Ishikawa (cell line): Measurements from ENCODE around the gene HTR3E.

ENCODE experiments used
- CEBPB ChIP-seq: IDR thresholded peaks from 2 replicates; pipeline ENCODE4 v1.6.1; 2012
- CREB1 ChIP-seq: IDR thresholded peaks from 2 replicates; pipeline ENCODE4 v1.6.1; 2012; ENCODE audit warnings: low read depth
- EGR1 ChIP-seq: IDR thresholded peaks from 2 replicates; pipeline ENCODE4 v1.6.1; 2012
- EP300 ChIP-seq: IDR thresholded peaks from 2 replicates; pipeline ENCODE4 v1.6.1; 2012; ENCODE audit warnings: borderline replicate concordance
- FOXM1 ChIP-seq: IDR thresholded peaks from 2 replicates; pipeline ENCODE4 v1.6.1; 2012; ENCODE audit warnings: low read depth, borderline replicate concordance
- NFIC ChIP-seq: IDR thresholded peaks from 2 replicates; pipeline ENCODE4 v1.6.1; 2012
- RAD21 ChIP-seq: IDR thresholded peaks from 2 replicates; pipeline ENCODE4 v1.6.1; 2012; ENCODE audit warnings: low read depth
- TAF1 ChIP-seq: IDR thresholded peaks from 2 replicates; pipeline ENCODE4 v1.6.1; 2012; ENCODE audit warnings: low read depth, mild to moderate bottlenecking
- TCF12 ChIP-seq: IDR thresholded peaks from 2 replicates; pipeline ENCODE4 v1.6.1; 2012; ENCODE audit warnings: low read depth
- TEAD4 ChIP-seq: IDR thresholded peaks from 2 replicates; pipeline ENCODE4 v1.6.1; 2012
- YY1 ChIP-seq: IDR thresholded peaks from 2 replicates; pipeline ENCODE4 v1.6.1; 2012; ENCODE audit warnings: low read depth
- ZBTB7A ChIP-seq: IDR thresholded peaks from 2 replicates; pipeline ENCODE4 v1.6.1; 2012; ENCODE audit warnings: low read depth
- TF ChIP-seq, protein P1 (sequence below): IDR thresholded peaks from 2 replicates; pipeline ENCODE4 v1.6.1; 2012
- TF ChIP-seq, protein P2 (sequence below): IDR thresholded peaks from 2 replicates; pipeline ENCODE4 v1.6.1; 2012; ENCODE audit warnings: low read depth, mild to moderate bottlenecking
- TF ChIP-seq, protein P3 (sequence below): IDR thresholded peaks from 2 replicates; pipeline ENCODE4 v1.6.1; 2012

HTR3E gene

DNA sequence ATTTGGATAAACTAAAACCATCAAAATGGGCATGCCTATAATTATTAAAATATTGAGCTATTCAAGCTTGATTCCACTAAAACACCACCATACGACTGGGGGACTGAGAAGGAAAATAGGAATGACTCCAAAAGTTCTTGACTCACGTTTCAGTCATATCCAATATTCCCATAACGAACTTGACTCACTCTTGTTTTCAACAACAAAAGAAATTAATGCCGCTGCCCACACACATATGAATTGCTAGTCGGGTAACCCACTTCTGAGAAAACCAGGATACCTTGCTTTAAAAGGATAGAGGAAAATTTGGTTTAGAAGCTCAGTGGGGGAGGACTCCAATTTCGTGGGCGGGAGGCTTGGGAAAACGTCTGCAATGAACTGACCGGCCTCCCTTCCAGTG, 38.8 kb upstream of the HTR3E start:
- TF ChIP-seq TEAD4 (no peak), TAF1 (no peak), CREB1 (no peak), ZBTB7A (no peak), YY1 (no peak), TCF12 (no peak), EGR1 (no peak), CEBPB (no peak), FOXM1 (no peak)
- TF ChIP-seq, protein P1, sequence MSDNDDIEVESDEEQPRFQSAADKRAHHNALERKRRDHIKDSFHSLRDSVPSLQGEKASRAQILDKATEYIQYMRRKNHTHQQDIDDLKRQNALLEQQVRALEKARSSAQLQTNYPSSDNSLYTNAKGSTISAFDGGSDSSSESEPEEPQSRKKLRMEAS = no peak
- TF ChIP-seq, protein P2, sequence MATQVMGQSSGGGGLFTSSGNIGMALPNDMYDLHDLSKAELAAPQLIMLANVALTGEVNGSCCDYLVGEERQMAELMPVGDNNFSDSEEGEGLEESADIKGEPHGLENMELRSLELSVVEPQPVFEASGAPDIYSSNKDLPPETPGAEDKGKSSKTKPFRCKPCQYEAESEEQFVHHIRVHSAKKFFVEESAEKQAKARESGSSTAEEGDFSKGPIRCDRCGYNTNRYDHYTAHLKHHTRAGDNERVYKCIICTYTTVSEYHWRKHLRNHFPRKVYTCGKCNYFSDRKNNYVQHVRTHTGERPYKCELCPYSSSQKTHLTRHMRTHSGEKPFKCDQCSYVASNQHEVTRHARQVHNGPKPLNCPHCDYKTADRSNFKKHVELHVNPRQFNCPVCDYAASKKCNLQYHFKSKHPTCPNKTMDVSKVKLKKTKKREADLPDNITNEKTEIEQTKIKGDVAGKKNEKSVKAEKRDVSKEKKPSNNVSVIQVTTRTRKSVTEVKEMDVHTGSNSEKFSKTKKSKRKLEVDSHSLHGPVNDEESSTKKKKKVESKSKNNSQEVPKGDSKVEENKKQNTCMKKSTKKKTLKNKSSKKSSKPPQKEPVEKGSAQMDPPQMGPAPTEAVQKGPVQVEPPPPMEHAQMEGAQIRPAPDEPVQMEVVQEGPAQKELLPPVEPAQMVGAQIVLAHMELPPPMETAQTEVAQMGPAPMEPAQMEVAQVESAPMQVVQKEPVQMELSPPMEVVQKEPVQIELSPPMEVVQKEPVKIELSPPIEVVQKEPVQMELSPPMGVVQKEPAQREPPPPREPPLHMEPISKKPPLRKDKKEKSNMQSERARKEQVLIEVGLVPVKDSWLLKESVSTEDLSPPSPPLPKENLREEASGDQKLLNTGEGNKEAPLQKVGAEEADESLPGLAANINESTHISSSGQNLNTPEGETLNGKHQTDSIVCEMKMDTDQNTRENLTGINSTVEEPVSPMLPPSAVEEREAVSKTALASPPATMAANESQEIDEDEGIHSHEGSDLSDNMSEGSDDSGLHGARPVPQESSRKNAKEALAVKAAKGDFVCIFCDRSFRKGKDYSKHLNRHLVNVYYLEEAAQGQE = no peak
- TF ChIP-seq, protein P3, sequence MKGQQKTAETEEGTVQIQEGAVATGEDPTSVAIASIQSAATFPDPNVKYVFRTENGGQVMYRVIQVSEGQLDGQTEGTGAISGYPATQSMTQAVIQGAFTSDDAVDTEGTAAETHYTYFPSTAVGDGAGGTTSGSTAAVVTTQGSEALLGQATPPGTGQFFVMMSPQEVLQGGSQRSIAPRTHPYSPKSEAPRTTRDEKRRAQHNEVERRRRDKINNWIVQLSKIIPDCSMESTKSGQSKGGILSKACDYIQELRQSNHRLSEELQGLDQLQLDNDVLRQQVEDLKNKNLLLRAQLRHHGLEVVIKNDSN = no peak

DNA sequence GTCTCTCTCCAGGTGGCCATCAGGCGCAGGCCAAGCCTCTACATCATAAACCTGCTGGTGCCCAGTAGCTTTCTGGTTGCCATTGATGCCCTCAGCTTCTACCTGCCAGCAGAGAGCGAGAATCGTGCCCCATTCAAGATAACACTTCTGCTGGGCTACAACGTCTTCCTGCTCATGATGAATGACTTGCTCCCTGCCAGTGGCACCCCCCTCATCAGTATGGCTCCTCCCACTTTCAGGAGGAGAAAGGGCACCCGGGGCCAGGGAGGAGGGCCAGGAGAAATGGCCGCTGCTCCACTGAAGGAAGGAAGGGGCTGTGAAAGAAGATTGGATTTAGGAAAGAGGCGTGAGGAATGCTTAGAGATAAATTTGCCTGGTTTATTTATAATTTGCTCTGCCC, 37.4 kb upstream of the HTR3E start:
- TF ChIP-seq TAF1 = no peak
- TF ChIP-seq, protein P3 = no peak
- TF ChIP-seq CEBPB = no peak
- no peak for TF ChIP-seq EP300
- TF ChIP-seq, protein P1 = no peak
- TF ChIP-seq RAD21 = no peak
- TF ChIP-seq TEAD4 = no peak
- no peak for TF ChIP-seq YY1
- TF ChIP-seq NFIC = no peak
- no peak for TF ChIP-seq TCF12
- TF ChIP-seq ZBTB7A = no peak
- no peak for TF ChIP-seq CREB1
- TF ChIP-seq, protein P2 = no peak
- no peak for TF ChIP-seq FOXM1
- no peak for TF ChIP-seq EGR1

DNA sequence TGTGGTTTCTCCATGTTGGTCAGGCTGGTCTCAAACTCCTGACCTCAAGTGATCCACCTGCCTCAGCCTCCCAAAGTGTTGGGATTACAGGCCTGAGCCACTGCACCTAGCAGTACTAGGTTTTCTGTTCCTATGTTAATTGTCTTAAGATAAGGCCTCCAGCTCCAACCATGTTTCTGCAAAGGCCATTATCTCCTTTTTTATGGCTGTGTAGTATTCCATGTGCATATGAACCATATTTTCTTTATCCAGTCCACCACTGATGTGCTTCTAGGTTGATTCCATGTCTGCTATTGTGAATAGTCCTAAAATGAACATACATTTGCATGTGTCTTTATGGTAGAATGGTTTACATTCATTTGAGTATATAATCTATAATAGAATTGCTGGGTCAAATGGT, 34.2 kb upstream of the HTR3E start:
- TF ChIP-seq CEBPB (no peak), TAF1 (no peak), NFIC (no peak), TEAD4 (no peak), RAD21 (no peak), EP300 (no peak), CREB1 (no peak), YY1 (no peak), FOXM1 (no peak), TCF12 (no peak), EGR1 (no peak), ZBTB7A (no peak)
- TF ChIP-seq, protein P1 = no peak
- TF ChIP-seq, protein P3 = no peak
- TF ChIP-seq, protein P2 = no peak

DNA sequence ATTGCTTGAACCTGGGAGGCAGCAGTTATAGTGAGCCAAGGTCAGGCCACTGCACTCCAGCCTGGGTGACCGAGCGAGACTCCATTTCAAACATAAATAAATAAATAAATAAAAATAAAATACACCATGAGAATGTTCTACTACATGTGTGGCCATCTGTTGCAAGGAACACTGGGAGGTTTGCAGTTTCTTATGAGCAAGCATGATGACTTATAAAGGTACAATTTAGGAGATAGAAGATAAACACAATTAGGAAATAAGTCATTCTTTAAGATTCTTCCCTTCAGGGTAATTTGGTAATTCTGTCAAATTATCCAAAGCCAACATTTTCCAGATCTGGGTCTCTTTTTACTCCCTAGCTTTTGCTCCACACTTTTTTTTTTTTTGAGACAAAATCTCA, 30.7 kb upstream of the HTR3E start:
- TF ChIP-seq YY1 (no peak), FOXM1 (no peak), TCF12 (no peak), EP300 (no peak), CREB1 (no peak), ZBTB7A (no peak), RAD21 (no peak), TEAD4 (no peak), CEBPB (no peak), NFIC (no peak), EGR1 (no peak), TAF1 (no peak)
- TF ChIP-seq, protein P1 = no peak
- TF ChIP-seq, protein P2 = no peak
- TF ChIP-seq, protein P3 = no peak
